ENCODE measurements around the gene SLC35G1. TPM values are rescaled to one million over a fixed set of nuclear protein-coding genes. Genes with fewer than 3 reads are reported as not detected.

The SLC35G1 gene
- total RNA-seq, 1 donor from 2014 or later = 5.6 TPM

DNA sequence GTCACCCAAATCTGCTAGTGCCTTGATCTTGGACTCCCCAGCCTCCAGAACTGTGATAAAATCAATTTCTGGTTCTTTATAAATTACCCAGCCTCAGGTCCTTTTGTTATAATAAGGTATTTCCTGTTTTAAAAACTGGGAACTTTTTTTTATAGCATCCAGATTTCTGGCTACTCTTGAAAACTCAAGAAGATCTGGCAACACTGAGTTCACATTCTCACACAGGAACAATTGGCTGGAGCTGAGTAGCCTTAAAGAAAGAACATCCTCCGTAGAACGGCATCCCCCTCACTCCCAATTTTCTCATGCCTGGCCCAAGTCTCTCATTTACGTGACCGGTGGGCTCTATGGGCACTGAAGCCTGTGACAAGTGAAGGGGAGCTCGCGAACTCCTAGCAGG lies 47.1 kb downstream of the SLC35G1 start:
- DNase-seq (ENCODE audit: low spot score) = no peak
- peaks cover 3% of the 10 kb centered on the region for H3K27me3 Mint-ChIP-seq (ENCODE audit: insufficient read depth)
- H3K4me3 Mint-ChIP-seq = no peak overlapping the region
- no peaks in the 10 kb centered on the region for H3K36me3 Mint-ChIP-seq (ENCODE audit: low read depth)
- no peak overlapping the region for H3K27ac Mint-ChIP-seq
- no peaks in the 10 kb centered on the region for H3K4me1 Mint-ChIP-seq (ENCODE audit: low read depth)
- intact Hi-C loops (cut with micrococcal nuclease) = no loop called here
- H3K9me3 Mint-ChIP-seq = no peaks in the 10 kb centered on the region

DNA sequence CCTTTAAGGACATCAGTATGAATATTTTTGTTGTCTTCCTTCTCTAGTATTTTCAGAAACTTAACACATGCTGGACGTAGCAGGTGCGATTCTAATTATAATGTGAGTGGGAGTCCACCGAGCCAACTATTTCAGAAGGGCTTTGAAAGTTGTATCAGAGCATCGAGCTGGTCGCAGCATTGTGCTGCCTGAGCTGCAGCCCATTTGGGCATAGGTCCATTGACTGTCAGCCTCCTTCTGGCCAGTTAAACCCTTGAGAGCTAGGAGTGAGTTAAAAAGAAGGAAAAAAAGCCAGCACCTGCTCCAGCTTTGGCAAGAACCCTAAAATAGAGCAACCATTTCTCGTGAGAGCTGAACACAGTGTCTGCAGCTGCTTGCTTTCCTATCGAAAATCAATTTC lies 47.8 kb downstream of the SLC35G1 start:
- Mint-ChIP-seq H3K27ac (no peak overlapping the region), H3K27me3 (ENCODE audit: insufficient read depth) (peaks cover 3% of the 10 kb centered on the region), H3K9me3 (no peaks in the 10 kb centered on the region), H3K4me3 (no peak overlapping the region), H3K36me3 (ENCODE audit: low read depth) (no peaks in the 10 kb centered on the region), H3K4me1 (ENCODE audit: low read depth) (no peaks in the 10 kb centered on the region)
- intact Hi-C loops (cut with micrococcal nuclease) = no loop called here
- no peak for DNase-seq (ENCODE audit: low spot score)

- DNase-seq (ENCODE audit: low spot score) = no peak
- Mint-ChIP-seq H3K4me1 (ENCODE audit: low read depth) (no peaks in the 10 kb centered on the region), H3K27ac (no peak overlapping the region), H3K36me3 (ENCODE audit: low read depth) (no peaks in the 10 kb centered on the region), H3K4me3 (no peak overlapping the region), H3K27me3 (ENCODE audit: insufficient read depth) (peaks cover 2% of the 10 kb centered on the region), H3K9me3 (no peaks in the 10 kb centered on the region)
- intact Hi-C loops (cut with micrococcal nuclease) = no loop called here
Observed at GRCh38 chr10:93945819-93946218, 52.0 kb downstream of the SLC35G1 start.

- Mint-ChIP-seq H3K36me3 (ENCODE audit: low read depth) (no peaks in the 10 kb centered on the region), H3K9me3 (no peaks in the 10 kb centered on the region), H3K4me3 (no peak overlapping the region), H3K4me1 (ENCODE audit: low read depth) (no peaks in the 10 kb centered on the region), H3K27me3 (ENCODE audit: insufficient read depth) (peaks cover 2% of the 10 kb centered on the region), H3K27ac (no peak overlapping the region)
- DNase-seq (ENCODE audit: low spot score) = no peak
- intact Hi-C loops (cut with micrococcal nuclease) = no loop called here
Observed at GRCh38 chr10:93947055-93947454, 53.3 kb downstream of the SLC35G1 start.

- intact Hi-C loops (cut with micrococcal nuclease) = no loop called here
- H3K4me1 Mint-ChIP-seq (ENCODE audit: low read depth) = no peaks in the 10 kb centered on the region
- DNase-seq (ENCODE audit: low spot score) = no peak
- no peaks in the 10 kb centered on the region for H3K36me3 Mint-ChIP-seq (ENCODE audit: low read depth)
- peaks cover 2% of the 10 kb centered on the region for H3K27me3 Mint-ChIP-seq (ENCODE audit: insufficient read depth)
- no peaks in the 10 kb centered on the region for H3K9me3 Mint-ChIP-seq
- no peak overlapping the region for H3K27ac Mint-ChIP-seq
- H3K4me3 Mint-ChIP-seq = no peak overlapping the region
Observed at GRCh38 chr10:93947524-93947923, 53.7 kb downstream of the SLC35G1 start.

- no peaks in the 10 kb centered on the region for H3K4me1 Mint-ChIP-seq (ENCODE audit: low read depth)
- no peak for DNase-seq (ENCODE audit: low spot score)
- H3K27me3 Mint-ChIP-seq (ENCODE audit: insufficient read depth) = no peaks in the 10 kb centered on the region
- no peak overlapping the region for H3K4me3 Mint-ChIP-seq
- intact Hi-C loops (cut with micrococcal nuclease) = no loop called here
- no peaks in the 10 kb centered on the region for H3K9me3 Mint-ChIP-seq
- no peaks in the 10 kb centered on the region for H3K36me3 Mint-ChIP-seq (ENCODE audit: low read depth)
- no peak overlapping the region for H3K27ac Mint-ChIP-seq
Observed at GRCh38 chr10:93951905-93952304, 58.1 kb downstream of the SLC35G1 start.

Other genes starting within 250 kb of the SLC35G1 start
- gene FRA10AC1, start 191.4 kb upstream of the SLC35G1 start, total RNA-seq = 25.9 and 28.2 TPM in 2 replicates
- gene LGI1, start 136.0 kb upstream of the SLC35G1 start, total RNA-seq = not detected in 2 replicates
- not detected in 2 replicates for gene PLCE1, start 100.0 kb downstream of the SLC35G1 start, total RNA-seq